Breast epithelium (tissue), 3 donors: ENCODE data around the gene GFPT2.

Experiments used
- CTCF ChIP-seq, 3 donors: fragments of 450-650 bp; IDR thresholded peaks; one replicate each; pipeline ENCODE4 v1.5.1; 2016 to 2017; ENCODE audit warnings: antibody characterized with exemption in 3 of 3, mild to moderate bottlenecking in 3 of 3, moderate library complexity in 3 of 3
- POLR2A ChIP-seq: fragments of 450-650 bp; IDR thresholded peaks from one replicate; pipeline ENCODE4 v1.6.1; 2016; ENCODE audit warnings: antibody characterized with exemption, mild to moderate bottlenecking, moderate library complexity

- TF ChIP-seq CTCF (IDR thresholded peaks at IDR 0.05) (no peak), POLR2A (no peak)
These were observed 6.8 kb downstream of the GFPT2 start for GRCh38 chr5:180346358-180346757.
